ENCODE measurements around the gene ZNF770. TPM values are rescaled to one million over a fixed set of nuclear protein-coding genes. Genes with fewer than 3 reads are reported as not detected.
"Not testable (repeated sequence)": the region's sequence is repeated elsewhere in the genome, so short reads cannot be mapped to it uniquely, and the experiment has no call there.

The ZNF770 gene
- polyA plus RNA-seq, 3 donors: 8.3 to 51.7 (median 28.1) TPM

- Histone ChIP-seq H3K36me3 (replicated peaks in 1 of 2; ENCODE audit: control insufficient read depth in 1 of 2, insufficient read depth in 2 of 2, low read length in 2 of 2) (peaks cover 88 to 98% of the 10 kb centered on the region in 2 donors), H3K4me1 (ENCODE audit: control insufficient read depth in 1 of 2, insufficient read depth in 2 of 2, low read length in 2 of 2) (no peaks in the 10 kb centered on the region), H2AFZ (ENCODE audit: insufficient read depth, low read depth, low read length, poor library complexity, severe bottlenecking) (no peak overlapping the region), H3K9me3 (replicated peaks in 1 of 2; ENCODE audit: control insufficient read depth in 1 of 2, insufficient read depth in 1 of 2, low read length in 2 of 2) (no peaks in the 10 kb centered on the region), H3K9ac (ENCODE audit: insufficient read depth, low read length, poor library complexity, severe bottlenecking) (no peak overlapping the region), H3K27ac (ENCODE audit: low read depth in 1 of 2, low read length in 2 of 2) (no peak overlapping the region), H3K4me2 (replicated peaks; ENCODE audit: extremely low read depth, low read length, poor library complexity, severe bottlenecking) (no peak overlapping the region), H4K20me1 (ENCODE audit: insufficient read depth, low read length) (no peaks in the 10 kb centered on the region), H3K79me2 (ENCODE audit: insufficient read depth, low read length) (no peaks in the 10 kb centered on the region), H3K4me3 (replicated peaks in 1 of 3; ENCODE audit: low read depth in 2 of 3, low read length in 3 of 3) (no peak overlapping the region), H3K27me3 (ENCODE audit: control insufficient read depth in 2 of 2, insufficient read depth in 2 of 2, low read length in 2 of 2) (no peaks in the 10 kb centered on the region)
- Mint-ChIP-seq H3K36me3 (peaks cover 68 to 82% of the 10 kb centered on the region in 2 donors), H3K27ac (no peak overlapping the region), H3K4me3 (no peak overlapping the region), H3K4me1 (no peaks in the 10 kb centered on the region), H3K9me3 (no peaks in the 10 kb centered on the region), H3K27me3 (ENCODE audit: low read depth in 3 of 3) (no peaks in the 10 kb centered on the region)
- intact Hi-C loops (cut with micrococcal nuclease): no loop called here
- WGBS (ENCODE audit: insufficient coverage): no CpG with 5 or more reads among the region's 2 CpGs
- DNase-seq: no peak
- no peak for TF ChIP-seq CTCF (IDR thresholded peaks at IDR 0.05)
These were observed 46.8 kb downstream of the ZNF770 start for GRCh38 chr15:34941185-34941698.

GRCh38 chr15:34933432-34933975, 54.6 kb downstream of the ZNF770 start:
- Mint-ChIP-seq H3K36me3 (peaks cover 82 to 85% of the 10 kb centered on the region in 2 donors), H3K4me3 (no peak overlapping the region)

GRCh38 chr15:34928349-34928748, 59.7 kb downstream of the ZNF770 start:
- intact Hi-C loops (cut with micrococcal nuclease): loop anchor here in 1 of 2 donors (10.0 kb wide), 1 partner anchor 54 kb away; no protein-coding TSS in a partner anchor
- not testable (repeated sequence) for H3K4me2 ChIP-seq (replicated peaks; ENCODE audit: extremely low read depth, low read length, poor library complexity, severe bottlenecking); H3K27ac ChIP-seq (ENCODE audit: low read depth in 1 of 2, low read length in 2 of 2); H3K9me3 Mint-ChIP-seq; H3K79me2 ChIP-seq (ENCODE audit: insufficient read depth, low read length); H3K27me3 ChIP-seq (ENCODE audit: control insufficient read depth in 2 of 2, insufficient read depth in 2 of 2, low read length in 2 of 2); DNase-seq; H3K9ac ChIP-seq (ENCODE audit: insufficient read depth, low read length, poor library complexity, severe bottlenecking); H3K4me1 ChIP-seq (ENCODE audit: control insufficient read depth in 1 of 2, insufficient read depth in 2 of 2, low read length in 2 of 2); H3K4me3 ChIP-seq (replicated peaks in 1 of 3; ENCODE audit: low read depth in 2 of 3, low read length in 3 of 3); H3K9me3 ChIP-seq (replicated peaks in 1 of 2; ENCODE audit: control insufficient read depth in 1 of 2, insufficient read depth in 1 of 2, low read length in 2 of 2); H3K27me3 Mint-ChIP-seq (ENCODE audit: low read depth in 3 of 3); H4K20me1 ChIP-seq (ENCODE audit: insufficient read depth, low read length); H3K4me1 Mint-ChIP-seq; H3K4me3 Mint-ChIP-seq; H2AFZ ChIP-seq (ENCODE audit: insufficient read depth, low read depth, low read length, poor library complexity, severe bottlenecking)
- no CpG with 5 or more reads among the region's 6 CpGs for WGBS (ENCODE audit: insufficient coverage)
- peak overlapping the region in 1 of 7 donors; percentile 18 for H3K27ac Mint-ChIP-seq
- peaks cover 78 to 93% of the 10 kb centered on the region in 2 donors for H3K36me3 Mint-ChIP-seq
- peaks cover 85 to 93% of the 10 kb centered on the region in 2 donors for H3K36me3 ChIP-seq (replicated peaks in 1 of 2; ENCODE audit: control insufficient read depth in 1 of 2, insufficient read depth in 2 of 2, low read length in 2 of 2)

More at GRCh38 chr15:34933432-34933975, 54.6 kb downstream of the ZNF770 start:
- H3K4me2 ChIP-seq (replicated peaks; ENCODE audit: extremely low read depth, low read length, poor library complexity, severe bottlenecking): no peak overlapping the region
- no peaks in the 10 kb centered on the region for H3K4me1 ChIP-seq (ENCODE audit: control insufficient read depth in 1 of 2, insufficient read depth in 2 of 2, low read length in 2 of 2)
- H2AFZ ChIP-seq (ENCODE audit: insufficient read depth, low read depth, low read length, poor library complexity, severe bottlenecking): no peak overlapping the region
- no peaks in the 10 kb centered on the region for H3K27me3 Mint-ChIP-seq (ENCODE audit: low read depth in 3 of 3)
- H3K27ac ChIP-seq (ENCODE audit: low read depth in 1 of 2, low read length in 2 of 2): no peak overlapping the region
- H3K36me3 ChIP-seq (replicated peaks in 1 of 2; ENCODE audit: control insufficient read depth in 1 of 2, insufficient read depth in 2 of 2, low read length in 2 of 2): peaks cover 87 to 97% of the 10 kb centered on the region in 2 donors
- no peaks in the 10 kb centered on the region for H3K4me1 Mint-ChIP-seq
- H3K9ac ChIP-seq (ENCODE audit: insufficient read depth, low read length, poor library complexity, severe bottlenecking): no peak overlapping the region
- no peaks in the 10 kb centered on the region for H3K9me3 Mint-ChIP-seq
- 100% methylated on average over 1 of the region's 3 CpGs for WGBS (ENCODE audit: insufficient coverage)
- H3K4me3 ChIP-seq (replicated peaks in 1 of 3; ENCODE audit: low read depth in 2 of 3, low read length in 3 of 3): no peak overlapping the region
- H3K9me3 ChIP-seq (replicated peaks in 1 of 2; ENCODE audit: control insufficient read depth in 1 of 2, insufficient read depth in 1 of 2, low read length in 2 of 2): no peaks in the 10 kb centered on the region
- intact Hi-C loops (cut with micrococcal nuclease): no loop called here
- H3K27me3 ChIP-seq (ENCODE audit: control insufficient read depth in 2 of 2, insufficient read depth in 2 of 2, low read length in 2 of 2): no peaks in the 10 kb centered on the region
- no peaks in the 10 kb centered on the region for H3K79me2 ChIP-seq (ENCODE audit: insufficient read depth, low read length)
- no peak overlapping the region for H3K27ac Mint-ChIP-seq
- no peak for DNase-seq
- TF ChIP-seq CTCF (IDR thresholded peaks at IDR 0.05): no peak
- H4K20me1 ChIP-seq (ENCODE audit: insufficient read depth, low read length): no peaks in the 10 kb centered on the region
